Gastrocnemius medialis (tissue), 4 donors: Measurements from ENCODE around the gene BLOC1S5.

Source experiments
- CTCF ChIP-seq, 5 experiments: fragments of 450-650 bp in 3 of 5; fragments of 200-600 bp in 2 of 5; sonication (generic) in 2 of 5; IDR thresholded peaks in 4 of 5; conservative IDR thresholded peaks in 1 of 5; 1 replicate in 4 of 5; 2 replicates in 1 of 5; pipeline ENCODE4 v1.5.1; 2016 to 2019; ENCODE audit warnings: antibody characterized with exemption in 5 of 5, mild to moderate bottlenecking in 3 of 5, moderate library complexity in 3 of 5
- POLR2A ChIP-seq, 2 donors: fragments of 450-650 bp; IDR thresholded peaks; one replicate each; pipeline ENCODE4 v1.6.1; 2017; ENCODE audit warnings: antibody characterized with exemption in 2 of 2, mild to moderate bottlenecking in 2 of 2, moderate library complexity in 2 of 2

DNA sequence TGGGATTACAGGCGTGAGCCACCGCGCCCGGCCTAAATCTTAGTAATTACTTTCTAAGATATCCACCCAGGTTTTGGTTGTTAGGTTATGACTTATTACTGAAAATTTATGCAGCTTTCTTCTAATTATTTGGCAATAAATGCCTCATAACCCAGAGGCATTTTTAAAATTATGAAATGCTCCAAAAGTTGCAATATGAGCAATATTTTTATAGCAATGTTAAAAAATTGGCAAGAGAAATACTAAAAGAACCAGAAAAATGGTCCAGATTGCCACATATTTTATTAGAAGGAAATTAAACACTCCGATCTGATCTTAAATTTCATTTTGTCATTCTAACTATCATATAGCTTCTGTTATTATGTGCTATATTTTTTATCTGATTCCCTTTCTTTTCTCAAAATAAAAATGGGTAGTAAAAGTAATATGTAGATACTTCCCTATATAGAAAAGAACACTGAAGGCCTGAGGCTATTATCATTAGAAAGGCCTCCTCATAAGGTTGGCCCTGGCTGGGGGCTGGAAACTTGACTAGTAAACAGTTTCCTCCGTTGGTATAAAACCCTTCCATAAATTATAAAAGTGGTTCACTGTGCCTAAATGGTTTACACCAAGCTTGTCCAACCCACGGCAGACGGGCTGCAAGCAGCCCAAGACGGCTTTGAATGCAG is 22.1 kb downstream of the BLOC1S5 start:
- TF ChIP-seq CTCF (IDR thresholded peaks at IDR 0.05 in 4 of 5, conservative IDR thresholded peaks at IDR 0.05 in 1 of 5): no peak
- TF ChIP-seq POLR2A (IDR thresholded peaks at IDR 0.05): no peak
